Activated naive CD8-positive, alpha-beta T cell treated with anti-CD3 and anti-CD28 coated beads, Interleukin-2, amount 50 U/mL, for 24 hours (primary cell): ENCODE data around the gene TIMM10B.

Experiments used
- ATAC-seq: fragments of 150-1000 bp; cut with Tn5 transposase; one replicate; pipeline ENCODE4 v1.10.0; 2021
- DNase-seq: peaks from one replicate; pipeline ENCODE4 v3.0.0; 2021
- H3K27ac Mint-ChIP-seq: one replicate; pipeline ENCODE4 v1.8.0; 2021; ENCODE audit warnings: mild to moderate bottlenecking, mixed read lengths
- H3K27me3 Mint-ChIP-seq: one replicate; pipeline ENCODE4 v1.8.0; 2021; ENCODE audit warnings: mixed read lengths
- H3K36me3 Mint-ChIP-seq: one replicate; pipeline ENCODE4 v1.8.0; 2021; ENCODE audit warnings: low read depth, mixed read lengths
- H3K4me1 Mint-ChIP-seq: one replicate; pipeline ENCODE4 v1.8.0; 2021; ENCODE audit warnings: mixed read lengths
- H3K4me3 Mint-ChIP-seq: one replicate; pipeline ENCODE4 v1.8.0; 2021; ENCODE audit warnings: mild to moderate bottlenecking, moderate library complexity, mixed read lengths
- H3K9me3 Mint-ChIP-seq: one replicate; pipeline ENCODE4 v1.8.0; 2021; ENCODE audit warnings: mixed read lengths

The TIMM10B gene

GRCh38 chr11:6456361-6457073 lies 24.8 kb upstream of the TIMM10B start:
- DNase-seq (no peak), ATAC-seq (no peak)
- Mint-ChIP-seq H3K27me3 (no peaks in the 10 kb centered on the region), H3K36me3 (no peaks in the 10 kb centered on the region), H3K27ac (no peak overlapping the region), H3K4me3 (no peak overlapping the region), H3K9me3 (no peaks in the 10 kb centered on the region), H3K4me1 (no peaks in the 10 kb centered on the region)

GRCh38 chr11:6457581-6458320 lies 23.6 kb upstream of the TIMM10B start:
- H3K27me3 Mint-ChIP-seq, result no peaks in the 10 kb centered on the region
- no peaks in the 10 kb centered on the region for H3K4me1 Mint-ChIP-seq
- H3K4me3 Mint-ChIP-seq, result no peak overlapping the region
- DNase-seq, result no peak
- no peak for ATAC-seq
- no peaks in the 10 kb centered on the region for H3K9me3 Mint-ChIP-seq
- no peak overlapping the region for H3K27ac Mint-ChIP-seq
- H3K36me3 Mint-ChIP-seq, result no peaks in the 10 kb centered on the region

- no peak for DNase-seq
- no peak for ATAC-seq
- no peak overlapping the region for H3K4me3 Mint-ChIP-seq
- H3K36me3 Mint-ChIP-seq, result no peaks in the 10 kb centered on the region
- no peaks in the 10 kb centered on the region for H3K9me3 Mint-ChIP-seq
- no peaks in the 10 kb centered on the region for H3K27me3 Mint-ChIP-seq
- no peaks in the 10 kb centered on the region for H3K4me1 Mint-ChIP-seq
- H3K27ac Mint-ChIP-seq, result no peak overlapping the region
Observed at GRCh38 chr11:6458352-6459098, 22.8 kb upstream of the TIMM10B start.

- Mint-ChIP-seq H3K36me3 (no peaks in the 10 kb centered on the region), H3K27ac (no peak overlapping the region)
Observed at GRCh38 chr11:6459099-6459450, 22.2 kb upstream of the TIMM10B start.

GRCh38 chr11:6468712-6469495 lies 12.4 kb upstream of the TIMM10B start:
- ATAC-seq, result peak; percentile 62

More at GRCh38 chr11:6459099-6459450, 22.2 kb upstream of the TIMM10B start:
- DNase-seq, result no peak
- Mint-ChIP-seq H3K4me3 (no peak overlapping the region), H3K4me1 (no peaks in the 10 kb centered on the region), H3K27me3 (no peaks in the 10 kb centered on the region), H3K9me3 (no peaks in the 10 kb centered on the region)
- no peak for ATAC-seq

GRCh38 chr11:6469599-6469998 lies 11.7 kb upstream of the TIMM10B start:
- peaks cover 18% of the 10 kb centered on the region for H3K4me1 Mint-ChIP-seq
- no peak for DNase-seq
- H3K27me3 Mint-ChIP-seq, result no peaks in the 10 kb centered on the region
- no peak overlapping the region for H3K4me3 Mint-ChIP-seq
- no peaks in the 10 kb centered on the region for H3K36me3 Mint-ChIP-seq
- H3K9me3 Mint-ChIP-seq, result no peaks in the 10 kb centered on the region
- no peak overlapping the region for H3K27ac Mint-ChIP-seq
- ATAC-seq, result no peak

More at GRCh38 chr11:6468712-6469495, 12.4 kb upstream of the TIMM10B start:
- H3K27ac Mint-ChIP-seq, result no peak overlapping the region
- no peak overlapping the region for H3K4me3 Mint-ChIP-seq
- H3K27me3 Mint-ChIP-seq, result no peaks in the 10 kb centered on the region
- H3K4me1 Mint-ChIP-seq, result peaks cover 12% of the 10 kb centered on the region
- H3K36me3 Mint-ChIP-seq, result no peaks in the 10 kb centered on the region
- no peaks in the 10 kb centered on the region for H3K9me3 Mint-ChIP-seq
- DNase-seq, result peak; percentile 34

- Mint-ChIP-seq H3K36me3 (peaks cover 12% of the 10 kb centered on the region), H3K4me1 (peaks cover 18% of the 10 kb centered on the region), H3K4me3 (peak overlapping the region; percentile 79), H3K27ac (no peak overlapping the region), H3K27me3 (no peaks in the 10 kb centered on the region), H3K9me3 (no peaks in the 10 kb centered on the region)
- DNase-seq (no peak), ATAC-seq (no peak)
Observed at GRCh38 chr11:6472934-6473333, 8.4 kb upstream of the TIMM10B start.

- peak; percentile 56 for ATAC-seq
Observed at GRCh38 chr11:6473451-6474412, 7.6 kb upstream of the TIMM10B start, which contains the start of gene TRIM3. Gene TRIM3, minus strand, starts transcription at chr11:6473941. Its CDS starts 8,246 bp downstream, at chr11:6465695.

GRCh38 chr11:6474413-6474792 lies 6.9 kb upstream of the TIMM10B start:
- Mint-ChIP-seq H3K27me3 (no peaks in the 10 kb centered on the region), H3K9me3 (no peaks in the 10 kb centered on the region), H3K4me1 (peaks cover 22% of the 10 kb centered on the region), H3K27ac (no peak overlapping the region), H3K4me3 (peak overlapping the region; percentile 50), H3K36me3 (peaks cover 20% of the 10 kb centered on the region)
- ATAC-seq (no peak), DNase-seq (no peak)

More at GRCh38 chr11:6473451-6474412, 7.6 kb upstream of the TIMM10B start, which contains the start of gene TRIM3:
- no peaks in the 10 kb centered on the region for H3K9me3 Mint-ChIP-seq
- DNase-seq, result peak; percentile 69
- H3K27ac Mint-ChIP-seq, result peak within 1 kb of the TSS; percentile 46
- peak within 1 kb of the TSS; percentile 79 for H3K4me3 Mint-ChIP-seq
- peaks cover 16% of the 10 kb centered on the region for H3K36me3 Mint-ChIP-seq
- H3K4me1 Mint-ChIP-seq, result peaks cover 18% of the 10 kb centered on the region
- H3K27me3 Mint-ChIP-seq, result no peaks in the 10 kb centered on the region

- ATAC-seq, result no peak
- H3K4me1 Mint-ChIP-seq, result peaks cover 28% of the 10 kb centered on the region
- H3K27me3 Mint-ChIP-seq, result no peaks in the 10 kb centered on the region
- H3K4me3 Mint-ChIP-seq, result peak overlapping the region; percentile 50
- no peaks in the 10 kb centered on the region for H3K9me3 Mint-ChIP-seq
- no peak overlapping the region for H3K27ac Mint-ChIP-seq
- no peak for DNase-seq
- H3K36me3 Mint-ChIP-seq, result peaks cover 24% of the 10 kb centered on the region
Observed at GRCh38 chr11:6474806-6475500, 6.3 kb upstream of the TIMM10B start.

- no peak for ATAC-seq
Observed at GRCh38 chr11:6475936-6476335, 5.4 kb upstream of the TIMM10B start.

GRCh38 chr11:6476571-6476970 lies 4.7 kb upstream of the TIMM10B start:
- no peak overlapping the region for H3K27ac Mint-ChIP-seq
- peaks cover 35% of the 10 kb centered on the region for H3K4me1 Mint-ChIP-seq

More at GRCh38 chr11:6475936-6476335, 5.4 kb upstream of the TIMM10B start:
- Mint-ChIP-seq H3K4me1 (peaks cover 34% of the 10 kb centered on the region), H3K27me3 (no peaks in the 10 kb centered on the region), H3K27ac (no peak overlapping the region), H3K36me3 (peaks cover 24% of the 10 kb centered on the region), H3K9me3 (no peaks in the 10 kb centered on the region), H3K4me3 (no peak overlapping the region)
- DNase-seq, result no peak

More at GRCh38 chr11:6476571-6476970, 4.7 kb upstream of the TIMM10B start:
- H3K4me3 Mint-ChIP-seq, result no peak overlapping the region
- ATAC-seq, result no peak
- no peak for DNase-seq
- no peaks in the 10 kb centered on the region for H3K27me3 Mint-ChIP-seq
- H3K9me3 Mint-ChIP-seq, result no peaks in the 10 kb centered on the region
- peaks cover 27% of the 10 kb centered on the region for H3K36me3 Mint-ChIP-seq
